ENCODE data around the gene SLCO4C1.
"Not testable (repeated sequence)": the region's sequence is repeated elsewhere in the genome, so short reads cannot be mapped to it uniquely, and the experiment has no call there.

- not testable (repeated sequence) for TF ChIP-seq EZH2 (IDR thresholded peaks at IDR 0.05); POLR2AphosphoS5 (IDR thresholded peaks at IDR 0.05; ENCODE audit: borderline replicate concordance, low read depth, low read length)
Observed at GRCh38 chr5:102318801-102319200, 22.7 kb upstream of the SLCO4C1 start.

Data from SK-N-MC (cell line).